HG03432 (cell line): ENCODE data around the gene ACSM2A.
"Not testable (repeated sequence)": the region's sequence is repeated elsewhere in the genome, so short reads cannot be mapped to it uniquely, and the experiment has no call there.

Experiments used
- ATAC-seq: cut with Tn5 transposase; IDR thresholded peaks from one replicate; pipeline ENCODE4 v1.9.1; 2021; ENCODE audit warnings: mild to moderate bottlenecking, moderate library complexity; ENCODE audit not compliant: unreplicated experiment

Gene ACSM2A

DNA sequence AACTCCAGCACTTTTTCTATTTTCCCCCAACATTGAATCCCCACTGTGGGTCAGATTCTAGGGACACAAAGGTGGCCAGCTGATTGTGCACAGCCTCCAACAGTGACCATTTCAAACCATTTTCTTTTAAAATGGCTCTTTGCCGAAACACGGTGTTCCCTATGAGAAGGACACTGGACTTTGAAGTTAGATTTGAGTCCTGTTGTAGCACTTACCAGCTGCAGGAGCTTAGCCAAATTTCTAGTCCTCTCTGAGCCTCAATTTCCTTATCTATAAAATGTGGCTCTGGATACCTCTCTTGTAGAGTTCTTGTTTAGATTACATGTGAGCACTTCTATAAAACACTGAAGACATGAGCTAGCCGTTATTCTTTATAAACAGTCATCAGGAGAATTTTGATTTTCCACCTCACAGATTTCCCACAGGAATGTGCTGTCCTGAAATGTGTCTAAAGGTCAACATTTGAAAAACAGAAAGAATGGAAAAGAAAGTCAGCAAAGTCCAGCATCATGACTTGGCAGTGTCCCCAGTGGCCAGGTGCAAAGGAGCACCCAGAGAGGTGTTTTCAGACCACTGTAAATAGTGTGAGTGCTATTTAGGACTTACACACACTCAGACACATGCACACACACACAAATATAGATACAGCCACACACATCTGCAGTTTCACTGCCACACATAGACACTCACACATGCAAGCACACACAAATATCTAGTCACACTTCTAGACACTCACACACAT is 4.5 kb upstream of the ACSM2A start:
- not testable (repeated sequence) for ATAC-seq

DNA sequence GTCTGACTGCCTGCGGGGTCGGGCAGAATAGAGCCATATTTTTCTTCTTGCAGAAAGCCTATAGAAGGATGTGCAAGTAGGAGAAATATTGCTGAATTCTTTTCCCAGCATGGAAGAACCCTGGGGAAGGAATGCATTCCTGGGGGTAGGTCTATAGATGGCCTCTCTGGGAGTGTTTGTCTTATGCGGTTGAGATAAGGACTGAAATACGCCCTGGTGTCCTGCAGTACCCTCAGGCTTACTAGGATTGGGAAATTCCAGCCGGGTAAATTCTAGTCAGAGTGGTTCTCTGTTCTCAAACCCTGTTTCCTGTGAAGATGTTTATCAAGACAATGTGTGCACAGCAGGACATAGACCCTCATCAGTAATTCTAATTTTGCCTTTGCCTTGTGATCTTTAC is 2.3 kb downstream of the ACSM2A start:
- not testable (repeated sequence) for ATAC-seq

DNA sequence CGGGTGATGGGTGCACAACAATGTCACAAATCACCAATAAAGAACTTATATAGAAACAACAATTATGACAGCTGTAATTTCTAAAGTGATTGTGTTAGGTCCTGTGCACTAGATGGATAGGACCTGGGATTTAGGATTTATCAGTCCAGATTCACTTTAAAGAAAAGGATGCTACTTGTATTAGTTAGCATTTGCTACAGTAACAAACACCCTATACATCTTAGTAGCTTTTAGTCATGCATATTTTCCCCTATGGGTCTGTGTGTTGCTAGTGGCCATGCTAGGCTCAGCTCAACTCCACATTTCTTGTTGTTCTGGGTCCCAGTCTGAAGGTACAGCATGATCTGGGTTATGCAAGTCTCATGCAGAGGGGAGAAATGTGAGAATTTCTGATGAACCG is 7.9 kb downstream of the ACSM2A start:
- ATAC-seq, result not testable (repeated sequence)

DNA sequence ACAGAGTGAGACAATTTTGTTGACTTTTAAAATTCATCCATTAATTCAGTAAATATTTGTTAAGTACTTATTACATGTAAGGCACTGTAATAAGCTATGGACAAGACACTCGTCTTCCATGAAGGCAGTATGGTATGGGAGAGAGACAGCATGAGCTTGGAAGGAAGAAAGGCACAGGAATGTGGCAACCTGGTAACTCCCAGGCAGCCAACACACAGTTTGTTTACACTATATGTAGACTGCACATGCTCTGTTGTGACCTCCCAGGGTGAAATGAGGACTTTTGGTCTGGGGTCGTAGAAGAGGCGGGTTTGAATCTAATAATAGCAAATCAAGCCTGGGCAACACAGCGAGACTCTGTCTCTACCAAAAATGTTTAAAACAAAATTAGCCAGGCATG is 9.0 kb downstream of the ACSM2A start:
- not testable (repeated sequence) for ATAC-seq

DNA sequence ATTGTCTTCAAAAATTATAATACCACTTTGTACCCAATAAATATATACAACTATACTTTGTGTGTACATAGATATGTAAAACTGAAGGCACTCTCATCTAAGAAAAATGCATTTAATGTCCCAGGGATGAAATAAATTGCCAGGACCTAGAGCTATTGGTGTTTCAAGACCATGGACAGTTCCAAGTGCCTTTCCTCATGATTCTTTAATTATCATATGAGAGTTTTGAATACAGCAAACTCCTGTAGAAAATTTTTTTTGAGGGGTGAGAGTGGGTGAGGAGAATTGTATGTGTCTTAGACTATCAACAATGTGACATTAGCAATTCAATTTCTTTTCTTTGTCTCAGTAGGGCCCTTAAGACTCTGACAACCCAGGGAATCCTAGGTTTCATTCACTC is 17.6 kb downstream of the ACSM2A start:
- ATAC-seq, result not testable (repeated sequence)

DNA sequence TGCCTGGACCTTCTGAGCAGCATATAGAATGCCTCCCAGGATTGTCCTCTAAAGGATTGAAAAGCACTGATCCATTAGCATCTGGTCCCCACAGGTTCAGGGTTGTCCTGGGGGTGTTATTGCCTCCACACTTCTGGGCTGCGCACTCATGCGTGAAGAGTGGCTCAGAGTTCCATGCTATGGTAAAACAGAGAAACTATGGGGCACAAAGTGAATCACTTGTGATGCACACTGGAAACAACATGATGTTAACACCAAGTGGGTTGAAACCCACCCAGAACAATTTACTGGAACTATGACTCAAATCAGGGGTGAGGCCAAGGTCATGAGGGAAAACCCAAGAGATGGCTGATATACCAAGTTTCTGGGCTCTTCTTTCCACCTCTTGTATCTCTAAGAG is 18.6 kb downstream of the ACSM2A start:
- not testable (repeated sequence) for ATAC-seq

DNA sequence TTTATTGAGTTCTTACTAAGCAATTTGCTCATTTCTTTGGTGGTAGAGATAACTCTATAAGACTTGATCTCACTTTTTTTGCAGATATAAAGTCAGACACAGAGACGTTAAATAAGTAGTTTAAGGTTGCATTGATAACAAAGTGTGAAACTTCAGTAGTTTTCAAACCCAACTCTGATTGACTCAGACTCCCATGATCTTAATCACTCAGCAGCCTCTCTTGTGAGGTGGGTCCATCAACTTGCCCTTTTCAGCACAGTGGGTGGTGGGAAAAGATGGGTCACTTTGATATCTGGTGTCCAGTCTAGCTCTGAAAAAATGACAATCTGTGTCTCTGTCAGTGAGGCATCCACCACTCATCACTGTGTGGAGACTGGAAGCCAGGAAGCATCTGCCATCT is 19.4 kb downstream of the ACSM2A start:
- not testable (repeated sequence) for ATAC-seq

DNA sequence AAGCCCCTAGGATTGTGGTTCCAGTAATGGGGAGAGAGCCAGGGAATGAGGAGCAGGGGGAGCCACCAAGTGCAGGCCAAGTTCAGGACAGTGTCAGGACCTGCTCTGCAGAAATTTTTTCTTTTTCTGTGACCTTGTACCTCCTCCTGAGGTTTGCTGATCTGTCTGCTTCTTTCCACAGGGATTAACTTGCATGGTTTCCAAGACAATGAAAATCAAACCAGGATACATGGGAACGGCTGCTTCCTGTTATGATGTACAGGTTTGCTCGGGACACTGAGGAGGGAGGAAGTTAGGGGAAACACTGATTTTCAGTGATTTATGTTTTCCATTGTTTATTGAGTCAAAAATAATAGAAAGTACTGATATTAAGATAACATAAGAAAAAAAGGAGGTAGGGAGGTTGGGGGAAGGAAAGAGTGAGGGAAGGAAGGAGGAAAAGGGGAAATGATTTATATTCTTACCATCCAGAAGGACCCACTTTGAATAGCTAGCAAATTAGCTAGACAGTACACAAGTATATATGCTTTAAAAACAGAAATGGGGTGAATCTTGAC is 25.9 kb downstream of the ACSM2A start:
- not testable (repeated sequence) for ATAC-seq

DNA sequence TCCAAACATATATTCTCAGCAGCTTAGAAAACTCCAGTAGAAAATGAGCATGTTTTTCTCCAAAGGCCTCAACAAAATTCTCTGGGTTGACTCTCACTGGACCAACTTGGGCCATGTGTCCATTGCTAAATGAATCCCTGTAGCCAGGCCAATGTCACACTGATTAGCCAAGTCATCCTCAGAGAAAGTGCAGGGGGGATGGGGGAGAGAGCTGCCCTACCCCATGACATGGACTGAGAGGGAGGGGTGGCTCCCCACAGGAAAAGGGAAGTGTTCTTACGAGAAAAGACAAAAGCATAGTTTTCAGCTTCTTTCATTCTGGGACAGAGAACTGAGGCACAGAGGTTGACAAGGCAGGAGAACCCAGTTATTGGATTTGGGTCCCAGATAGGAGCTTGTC is 32.7 kb downstream of the ACSM2A start:
- ATAC-seq, result not testable (repeated sequence)

DNA sequence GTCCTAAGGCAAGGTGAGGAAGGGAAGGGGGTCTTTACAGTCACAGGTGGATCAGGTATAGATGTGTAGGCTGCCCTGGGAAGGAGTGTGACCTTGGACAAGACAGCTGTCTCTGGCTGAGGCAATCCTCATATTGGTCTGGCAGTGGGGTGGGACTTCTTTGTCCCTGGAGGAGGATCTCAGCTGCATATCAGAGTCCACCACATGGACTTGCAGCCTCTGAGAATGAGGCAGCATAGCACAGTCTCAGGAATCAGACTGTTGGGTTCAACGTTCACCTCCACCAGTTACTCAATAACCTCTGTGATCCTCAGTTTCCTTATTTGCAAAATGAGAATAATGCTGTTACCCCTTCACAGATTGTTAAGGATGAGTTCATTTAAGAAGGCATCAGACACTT is 33.4 kb downstream of the ACSM2A start:
- no peak for ATAC-seq

DNA sequence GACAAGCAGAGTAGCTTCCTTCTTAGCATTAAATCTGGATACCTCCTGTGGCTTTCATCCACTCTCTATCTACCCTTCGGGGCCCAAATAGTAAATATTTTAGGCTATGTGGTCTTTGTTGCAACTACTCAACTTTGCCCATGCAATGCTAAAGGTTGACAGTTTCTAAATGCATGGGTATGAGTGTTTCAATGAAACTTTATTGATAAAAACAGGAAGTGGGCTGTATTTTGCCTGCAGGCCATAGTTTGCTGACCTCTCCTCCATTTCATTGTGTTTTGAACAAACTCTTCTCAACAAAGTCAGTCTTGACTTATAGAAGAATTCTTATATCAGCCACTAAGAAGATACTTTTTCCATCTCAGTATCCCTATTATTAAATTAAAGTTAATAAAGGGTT is 34.1 kb downstream of the ACSM2A start:
- no peak for ATAC-seq

DNA sequence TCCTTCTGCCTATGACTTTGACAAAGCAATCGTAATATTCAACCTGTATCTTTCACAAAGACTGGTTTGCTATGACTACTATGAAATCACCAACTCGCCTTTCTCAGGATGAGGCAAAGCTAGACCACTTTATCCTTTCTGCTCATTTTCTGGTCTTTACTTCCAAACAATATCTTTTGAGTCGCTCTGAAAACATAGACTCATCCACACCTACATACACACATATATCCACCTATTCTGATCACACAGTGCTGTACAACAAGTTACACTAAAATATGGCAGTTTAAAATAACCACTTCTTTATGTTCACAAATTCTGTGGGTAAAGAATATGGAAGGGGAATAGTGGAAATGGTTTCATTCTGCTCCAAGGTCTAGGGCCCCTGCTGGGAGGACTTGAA is 39.7 kb downstream of the ACSM2A start:
- not testable (repeated sequence) for ATAC-seq

DNA sequence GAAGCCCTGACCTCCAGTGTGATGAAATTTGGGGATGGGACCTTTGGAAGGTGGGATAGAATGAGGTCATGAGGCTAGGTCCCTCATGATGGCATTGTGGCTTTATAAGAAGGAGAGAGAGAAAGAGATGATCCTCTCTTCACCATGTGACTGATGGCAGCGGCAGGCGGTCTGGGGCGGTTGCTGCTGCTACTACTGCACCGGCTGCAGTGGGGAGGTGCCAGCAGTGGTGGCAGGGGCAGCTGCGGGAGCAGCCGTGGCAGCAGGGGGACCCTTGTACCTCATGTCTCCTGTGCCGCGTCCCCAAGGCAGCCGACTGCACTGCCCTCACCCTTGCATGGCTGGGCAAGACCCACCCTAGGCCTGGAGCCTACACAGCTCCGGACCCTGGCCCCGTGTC is 40.1 kb downstream of the ACSM2A start:
- ATAC-seq, result not testable (repeated sequence)

DNA sequence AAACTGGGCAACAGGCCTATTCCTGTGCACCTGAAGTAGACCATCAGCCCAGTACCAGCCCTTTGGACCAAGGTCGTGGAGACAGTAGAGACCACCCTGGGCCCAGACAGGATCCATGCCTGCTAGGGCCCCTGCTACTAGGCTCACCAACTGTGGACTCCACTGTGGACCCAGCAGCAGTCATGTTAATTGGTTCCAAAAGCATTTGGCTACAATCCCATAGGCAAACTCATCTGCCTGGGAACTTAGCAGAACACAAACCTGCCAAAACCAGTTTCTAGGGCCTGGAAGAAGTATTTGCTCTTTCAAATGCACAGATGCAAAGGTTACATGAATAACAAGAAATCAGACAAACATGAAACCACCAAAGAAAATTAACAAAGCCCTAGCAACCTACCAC is 53.1 kb downstream of the ACSM2A start:
- ATAC-seq, result no peak

DNA sequence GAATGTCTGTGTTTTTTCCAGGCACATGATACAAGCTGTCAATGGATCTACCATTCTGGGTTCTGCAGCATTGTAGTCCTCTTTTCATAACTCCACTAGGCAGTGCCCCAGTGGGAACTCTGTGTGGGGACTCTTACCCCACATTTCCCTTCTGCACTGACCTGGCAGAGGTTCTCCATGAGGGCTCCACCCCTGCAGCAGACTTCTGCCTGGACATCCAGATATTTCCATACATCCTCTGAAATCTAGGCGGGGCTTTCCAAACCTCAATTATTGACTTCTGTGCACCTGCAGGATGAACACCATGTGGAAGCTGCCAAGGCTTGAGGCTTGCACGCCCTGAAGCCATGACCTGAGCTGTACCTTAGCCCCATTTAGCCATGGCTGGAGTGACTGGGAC is 56.0 kb downstream of the ACSM2A start:
- ATAC-seq, result no peak

DNA sequence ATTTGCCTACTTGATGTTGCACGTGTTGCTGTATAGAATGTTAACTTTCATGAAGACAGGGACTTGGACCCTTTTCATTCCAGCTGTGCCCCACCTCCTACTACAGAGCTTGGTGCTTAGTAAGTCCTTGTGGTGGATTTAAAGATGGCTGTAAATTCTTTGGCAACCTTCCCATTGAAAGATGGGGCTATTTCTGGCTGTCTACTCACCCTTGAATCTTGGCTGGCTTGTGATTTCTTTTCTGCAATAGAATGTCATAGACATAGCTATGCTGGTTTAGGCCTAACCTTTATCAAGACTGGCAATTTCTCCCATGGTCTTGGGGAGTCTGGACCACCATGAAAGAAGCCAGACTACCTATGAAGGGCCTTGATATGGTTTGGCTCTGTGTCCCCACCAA is 59.0 kb downstream of the ACSM2A start:
- no peak for ATAC-seq

DNA sequence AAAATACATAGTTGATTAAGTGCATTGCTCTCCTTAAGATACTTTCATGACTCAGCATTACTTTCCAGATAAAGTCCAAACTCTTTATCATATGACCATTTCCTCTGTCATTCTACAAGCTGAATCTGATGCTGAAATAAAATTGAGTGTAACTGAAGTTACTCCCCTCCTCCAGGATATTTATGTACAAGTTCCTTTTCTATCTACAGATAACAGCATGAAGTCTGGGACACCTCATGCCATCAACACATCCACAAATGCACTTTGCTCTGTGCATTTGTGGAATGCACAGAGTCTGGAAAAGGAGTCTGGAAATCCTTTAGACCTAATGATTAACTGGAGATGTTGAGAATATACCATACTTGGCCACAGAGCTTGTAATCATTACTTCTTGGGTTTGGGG is 64.4 kb downstream of the ACSM2A start:
- ATAC-seq, result no peak

DNA sequence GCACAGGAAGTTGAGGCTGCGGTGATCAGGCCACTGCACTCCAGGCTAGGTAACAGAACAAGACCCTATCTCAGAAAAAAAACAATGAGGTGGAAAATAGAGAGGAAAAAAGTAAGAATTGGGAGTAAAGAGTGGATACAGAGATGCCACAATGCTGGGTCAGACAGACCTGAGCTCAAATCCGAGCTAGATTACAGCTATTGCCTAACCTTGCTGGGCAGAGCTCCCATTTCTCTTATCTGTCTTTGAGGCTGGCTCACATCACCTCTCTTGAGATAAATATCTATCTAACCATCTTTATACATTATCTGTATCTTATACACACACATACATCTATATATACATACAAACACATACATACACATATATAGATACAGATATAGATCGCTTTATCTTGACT is 65.8 kb downstream of the ACSM2A start:
- ATAC-seq, result no peak

DNA sequence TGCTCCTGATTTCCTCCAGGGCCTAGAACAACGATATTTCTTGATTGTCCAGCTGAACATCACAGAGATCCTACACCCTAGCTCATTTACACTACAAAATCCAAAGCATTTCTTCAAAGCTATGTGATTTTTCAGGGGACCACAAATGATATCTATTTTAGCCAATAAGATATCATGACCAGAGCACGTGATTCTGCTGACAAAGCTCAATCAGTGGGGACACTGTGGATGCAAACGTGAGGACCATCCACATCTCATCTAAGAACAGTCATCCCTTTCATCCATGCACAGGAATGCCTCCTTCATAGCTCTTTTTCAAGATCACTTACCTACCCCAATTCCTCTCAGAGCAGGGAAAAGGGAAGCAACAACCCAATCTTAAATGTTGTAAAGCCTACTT is 67.9 kb downstream of the ACSM2A start:
- no peak for ATAC-seq

DNA sequence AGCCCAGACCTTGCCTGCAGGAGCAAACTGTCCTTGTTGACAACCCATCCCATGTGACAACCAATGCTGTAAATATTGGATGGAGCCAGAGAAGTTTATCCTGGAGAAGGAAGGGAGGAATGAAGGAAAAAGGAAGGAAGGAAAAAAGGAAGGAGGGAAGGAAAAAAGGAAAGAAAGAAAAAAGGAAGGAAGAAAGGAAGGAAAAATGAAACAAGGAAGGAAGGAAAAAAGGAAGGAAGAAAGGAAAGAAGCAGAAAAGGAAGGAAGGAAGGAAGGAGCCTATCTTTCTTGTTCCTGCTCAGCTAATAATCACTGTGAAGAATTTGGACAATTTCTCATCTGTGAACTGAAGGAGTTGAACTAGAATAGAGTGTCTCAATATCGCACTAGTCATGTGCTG is 68.8 kb downstream of the ACSM2A start:
- no peak for ATAC-seq

DNA sequence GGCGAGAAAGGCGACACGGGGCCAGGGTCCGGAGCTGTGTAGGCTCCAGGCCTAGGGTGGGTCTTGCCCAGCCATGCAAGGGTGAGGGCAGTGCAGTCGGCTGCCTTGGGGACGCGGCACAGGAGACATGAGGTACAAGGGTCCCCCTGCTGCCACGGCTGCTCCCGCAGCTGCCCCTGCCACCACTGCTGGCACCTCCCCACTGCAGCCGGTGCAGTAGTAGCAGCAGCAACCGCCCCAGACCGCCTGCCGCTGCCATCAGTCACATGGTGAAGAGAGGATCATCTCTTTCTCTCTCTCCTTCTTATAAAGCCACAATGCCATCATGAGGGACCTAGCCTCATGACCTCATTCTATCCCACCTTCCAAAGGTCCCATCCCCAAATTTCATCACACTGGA is 80.5 kb downstream of the ACSM2A start:
- ATAC-seq, result not testable (repeated sequence)

DNA sequence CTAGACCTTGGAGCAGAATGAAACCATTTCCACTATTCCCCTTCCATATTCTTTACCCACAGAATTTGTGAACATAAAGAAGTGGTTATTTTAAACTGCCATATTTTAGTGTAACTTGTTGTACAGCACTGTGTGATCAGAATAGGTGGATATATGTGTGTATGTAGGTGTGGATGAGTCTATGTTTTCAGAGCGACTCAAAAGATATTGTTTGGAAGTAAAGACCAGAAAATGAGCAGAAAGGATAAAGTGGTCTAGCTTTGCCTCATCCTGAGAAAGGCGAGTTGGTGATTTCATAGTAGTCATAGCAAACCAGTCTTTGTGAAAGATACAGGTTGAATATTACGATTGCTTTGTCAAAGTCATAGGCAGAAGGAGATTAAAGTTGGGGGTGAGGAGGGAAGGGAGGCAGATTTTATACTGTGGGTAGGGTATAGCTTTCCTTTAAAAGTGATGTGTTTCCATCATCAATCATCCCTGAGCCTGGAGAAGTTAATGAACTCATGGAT is 81.0 kb downstream of the ACSM2A start:
- ATAC-seq, result not testable (repeated sequence)

DNA sequence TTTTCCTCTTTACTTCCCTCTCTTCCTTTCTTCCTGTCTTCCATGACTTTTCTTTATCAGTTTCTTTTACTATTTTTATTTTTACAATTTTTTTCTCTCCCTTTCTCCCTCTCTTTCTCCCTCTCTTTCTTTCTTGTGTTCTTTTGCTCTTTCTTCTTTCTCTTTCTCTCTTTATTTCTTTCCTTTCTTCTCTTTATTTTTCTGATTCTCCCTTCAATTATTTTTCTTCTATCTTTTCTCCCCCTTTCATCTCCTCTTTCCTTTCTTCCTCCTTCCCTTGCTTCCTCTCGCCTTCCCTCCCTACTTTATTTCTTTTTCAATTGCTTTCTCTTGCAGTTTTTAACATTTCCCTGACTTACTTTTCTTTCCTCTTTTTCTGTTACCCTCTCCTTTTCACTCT is 85.3 kb downstream of the ACSM2A start:
- ATAC-seq, result not testable (repeated sequence)
